ENCODE data around the gene PREB. TPM values are rescaled to one million over a fixed set of nuclear protein-coding genes. Genes with fewer than 3 reads are reported as not detected.

PREB gene
- total RNA-seq, 1 experiment from 2014 or later, result 35.7 TPM

GRCh38 chr2:27174638-27175037 is 40.2 kb upstream of the PREB start:
- H3K27me3 ChIP-seq (ENCODE audit: insufficient read depth, low read depth), result peaks cover 17% of the 10 kb centered on the region; the same call in 1 of the 2 replicates
- ChIA-PET CTCF (no interaction called here), POLR2A (ENCODE audit: unreplicated experiment) (no interaction called here)
- no TSS peak for BruUV-seq (replicated peaks)
- no peaks in the 10 kb centered on the region for H3K79me2 ChIP-seq (ENCODE audit: low read depth)
- no peak overlapping the region for H3K27ac ChIP-seq
- no peaks in the 10 kb centered on the region for H3K4me1 ChIP-seq (replicated peaks; ENCODE audit: insufficient read depth)
- H3K36me3 ChIP-seq (ENCODE audit: low read depth), result no peaks in the 10 kb centered on the region
- H3K9me3 ChIP-seq (ENCODE audit: insufficient read depth, low read depth), result no peaks in the 10 kb centered on the region
- H3K9me2 ChIP-seq (ENCODE audit: insufficient read depth), result no peaks in the 10 kb centered on the region
- DNase-seq, result no peak
- H3K4me3 ChIP-seq, result no peak overlapping the region
- no peak for TF ChIP-seq EZH2 (IDR thresholded peaks at IDR 0.05; ENCODE audit: low read depth)
- no peak for TF ChIP-seq CTCF (conservative IDR thresholded peaks at IDR 0.05)
- H3K4me2 ChIP-seq, result no peak overlapping the region
- intact Hi-C loops (cut with micrococcal nuclease; ENCODE audit: unreplicated experiment), result no loop called here
- no peaks in the 10 kb centered on the region for H3F3A ChIP-seq (ENCODE audit: insufficient read depth, low read depth)
- no peak overlapping the region for H2AFZ ChIP-seq
- no peaks in the 10 kb centered on the region for H4K20me1 ChIP-seq (ENCODE audit: insufficient read depth)

GRCh38 chr2:27171351-27171848 is 37.0 kb upstream of the PREB start:
- no peak for DNase-seq
- no peaks in the 10 kb centered on the region for H3F3A ChIP-seq (ENCODE audit: insufficient read depth, low read depth)
- H3K4me2 ChIP-seq, result no peak overlapping the region
- H3K9me2 ChIP-seq (ENCODE audit: insufficient read depth), result no peaks in the 10 kb centered on the region
- no peaks in the 10 kb centered on the region for H3K36me3 ChIP-seq (ENCODE audit: low read depth)
- TF ChIP-seq CTCF (conservative IDR thresholded peaks at IDR 0.05), result no peak
- TF ChIP-seq EZH2 (IDR thresholded peaks at IDR 0.05; ENCODE audit: low read depth), result no peak
- no peaks in the 10 kb centered on the region for H3K79me2 ChIP-seq (ENCODE audit: low read depth)
- H3K27me3 ChIP-seq (ENCODE audit: insufficient read depth, low read depth), result peaks cover 17% of the 10 kb centered on the region; the same call in 1 of the 2 replicates
- no peaks in the 10 kb centered on the region for H3K9me3 ChIP-seq (ENCODE audit: insufficient read depth, low read depth)
- no peak overlapping the region for H3K27ac ChIP-seq
- no peak overlapping the region for H2AFZ ChIP-seq
- no peak overlapping the region for H3K4me3 ChIP-seq
- POLR2A ChIA-PET (ENCODE audit: unreplicated experiment), result interaction anchor here (0.5 kb wide), 1 partner anchor 122 kb away, joined by 22 read pairs; no protein-coding TSS in a partner anchor
- no peaks in the 10 kb centered on the region for H3K4me1 ChIP-seq (replicated peaks; ENCODE audit: insufficient read depth)
- CTCF ChIA-PET, result interaction anchor here (0.6 to 0.7 kb wide), 3 partner anchors 36 to 132 kb away, joined by 3 to 18 read pairs (median 9); no protein-coding TSS in a partner anchor
- no peaks in the 10 kb centered on the region for H4K20me1 ChIP-seq (ENCODE audit: insufficient read depth)
- intact Hi-C loops (cut with micrococcal nuclease; ENCODE audit: unreplicated experiment), result no loop called here
- no TSS peak for BruUV-seq (replicated peaks)

- POLR2A ChIA-PET (ENCODE audit: unreplicated experiment), result interaction anchor here (0.5 kb wide), 1 partner anchor 123 kb away, joined by 22 read pairs; no protein-coding TSS in a partner anchor
- peaks cover 17% of the 10 kb centered on the region; the same call in 1 of the 2 replicates for H3K27me3 ChIP-seq (ENCODE audit: insufficient read depth, low read depth)
- no peaks in the 10 kb centered on the region for H3F3A ChIP-seq (ENCODE audit: insufficient read depth, low read depth)
- no TSS peak for BruUV-seq (replicated peaks)
- no peaks in the 10 kb centered on the region for H3K4me1 ChIP-seq (replicated peaks; ENCODE audit: insufficient read depth)
- TF ChIP-seq CTCF (conservative IDR thresholded peaks at IDR 0.05) (no peak), EZH2 (IDR thresholded peaks at IDR 0.05; ENCODE audit: low read depth) (no peak)
- H2AFZ ChIP-seq, result no peak overlapping the region
- no peak overlapping the region for H3K27ac ChIP-seq
- H3K9me2 ChIP-seq (ENCODE audit: insufficient read depth), result no peaks in the 10 kb centered on the region
- DNase-seq, result no peak
- intact Hi-C loops (cut with micrococcal nuclease; ENCODE audit: unreplicated experiment), result no loop called here
- CTCF ChIA-PET, result interaction anchor here (0.6 to 0.7 kb wide), 3 partner anchors 37 to 132 kb away, joined by 3 to 18 read pairs (median 9); no protein-coding TSS in a partner anchor
- no peaks in the 10 kb centered on the region for H3K9me3 ChIP-seq (ENCODE audit: insufficient read depth, low read depth)
- no peak overlapping the region for H3K4me2 ChIP-seq
- H4K20me1 ChIP-seq (ENCODE audit: insufficient read depth), result no peaks in the 10 kb centered on the region
- no peaks in the 10 kb centered on the region for H3K79me2 ChIP-seq (ENCODE audit: low read depth)
- H3K4me3 ChIP-seq, result no peak overlapping the region
- no peaks in the 10 kb centered on the region for H3K36me3 ChIP-seq (ENCODE audit: low read depth)
Observed at GRCh38 chr2:27170581-27171337, 36.3 kb upstream of the PREB start.
